MM.1S (cell line): ENCODE data around the gene INPP4B.

ENCODE experiments used
- DNase-seq: peaks from one replicate; pipeline ENCODE4 v3.0.0-alpha.2; 2015
- H2AFZ ChIP-seq: fragments of 300-600 bp; sonication (generic); 2 replicates; pipeline ENCODE4 v1.6.0; 2016; ENCODE audit warnings: antibody characterized with exemption, low read length
- H3F3A ChIP-seq: fragments of 300-600 bp; sonication (generic); 2 replicates; pipeline ENCODE4 v1.6.1; 2016; ENCODE audit warnings: mild to moderate bottlenecking, antibody characterized with exemption, low read length, moderate library complexity, mixed read lengths; ENCODE audit not compliant: insufficient read depth
- H3K27ac ChIP-seq: fragments of 300-600 bp; sonication (generic); 2 replicates; pipeline ENCODE4 v1.5.1; 2016; ENCODE audit warnings: mild to moderate bottlenecking, low read length
- H3K27me3 ChIP-seq: fragments of 300-600 bp; sonication (generic); replicated peaks from 2 replicates; pipeline ENCODE4 v1.6.0; 2016; ENCODE audit warnings: low read length; ENCODE audit not compliant: insufficient read depth
- H3K36me3 ChIP-seq: fragments of 300-600 bp; sonication (generic); replicated peaks from 2 replicates; pipeline ENCODE4 v1.6.1; 2016; ENCODE audit warnings: mild to moderate bottlenecking, low read length, mixed read lengths; ENCODE audit not compliant: insufficient read depth
- H3K4me1 ChIP-seq: fragments of 300-600 bp; sonication (generic); 2 replicates; pipeline ENCODE4 v1.6.1; 2016; ENCODE audit warnings: low read length, mixed read lengths
- H3K4me2 ChIP-seq: fragments of 300-600 bp; sonication (generic); 2 replicates; pipeline ENCODE4 v1.6.0; 2016; ENCODE audit warnings: low read depth, low read length
- H3K4me3 ChIP-seq: fragments of 300-600 bp; sonication (generic); 2 replicates; pipeline ENCODE4 v1.5.1; 2016; ENCODE audit warnings: low read length, mixed read lengths
- H3K79me2 ChIP-seq: fragments of 300-600 bp; sonication (generic); 2 replicates; pipeline ENCODE4 v1.6.1; 2016; ENCODE audit warnings: mixed run types, low read length, mixed read lengths
- H3K9ac ChIP-seq: fragments of 300-600 bp; sonication (generic); 2 replicates; pipeline ENCODE4 v1.6.1; 2016; ENCODE audit warnings: low read length, mixed read lengths
- H3K9me2 ChIP-seq: fragments of 300-600 bp; sonication (generic); replicated peaks from 2 replicates; pipeline ENCODE4 v1.6.1; 2016; ENCODE audit warnings: mild to moderate bottlenecking, low read length, mixed read lengths; ENCODE audit not compliant: insufficient read depth
- H3K9me3 ChIP-seq: fragments of 300-600 bp; sonication (generic); replicated peaks from 2 replicates; pipeline ENCODE4 v1.6.1; 2016; ENCODE audit warnings: mild to moderate bottlenecking, low read length, mixed read lengths; ENCODE audit not compliant: insufficient read depth
- H4K20me1 ChIP-seq: fragments of 300-600 bp; sonication (generic); 2 replicates; pipeline ENCODE4 v1.6.1; 2016; ENCODE audit warnings: mild to moderate bottlenecking, low read length, moderate library complexity, mixed read lengths; ENCODE audit not compliant: insufficient read depth
- EZH2 ChIP-seq: fragments of 300-600 bp; sonication (generic); optimal IDR thresholded peaks from 2 replicates; pipeline ENCODE3; 2017; ENCODE audit warnings: low read depth, mild to moderate bottlenecking, antibody characterized with exemption, low read length, mixed read lengths
- EZH2phosphoT487 ChIP-seq: fragments of 300-600 bp; sonication (generic); IDR thresholded peaks from 2 replicates; pipeline ENCODE4 v1.6.1; 2018; ENCODE audit warnings: antibody characterized with exemption, low read length
- TF ChIP-seq, protein P1 (sequence below): fragments of 300-600 bp; sonication (generic); IDR thresholded peaks from 2 replicates; pipeline ENCODE4 v1.5.1; 2016; ENCODE audit warnings: antibody characterized with exemption, low read length, mixed read lengths

Gene INPP4B

DNA sequence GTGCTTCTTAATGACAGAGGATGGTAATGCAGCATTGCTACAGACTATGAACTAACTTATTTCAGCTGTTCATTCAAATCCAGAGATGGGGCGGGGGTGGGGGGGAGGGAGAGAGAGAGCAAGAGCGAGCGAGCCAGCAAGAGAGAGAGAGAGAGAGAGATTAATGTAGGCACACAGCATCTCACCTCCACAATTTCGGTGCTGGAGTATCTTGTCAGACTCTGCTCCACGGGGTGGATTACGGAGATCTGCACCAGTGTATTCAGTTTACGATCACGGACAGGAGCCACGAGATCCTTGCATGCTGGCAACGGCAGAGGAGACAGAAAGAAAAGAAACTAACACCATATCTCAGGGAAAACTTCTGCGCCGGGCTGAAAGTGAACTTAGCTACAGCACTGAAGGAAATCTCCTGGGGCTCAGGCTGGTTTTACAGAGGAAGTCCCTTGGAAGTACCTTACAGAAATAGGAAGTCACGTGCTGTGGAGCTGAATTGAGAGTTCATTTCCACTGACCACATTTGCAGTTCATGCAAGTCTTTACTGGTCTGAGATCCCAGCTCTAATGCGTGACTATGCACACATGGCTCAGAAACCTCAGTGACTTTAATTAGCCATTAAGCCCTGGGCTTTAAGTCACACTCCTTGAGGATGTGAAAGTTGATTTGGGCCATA is 440.9 kb downstream of the INPP4B start:
- Histone ChIP-seq H3K36me3 (no peaks in the 10 kb centered on the region), H3K79me2 (no peaks in the 10 kb centered on the region), H4K20me1 (no peaks in the 10 kb centered on the region), H3F3A (no peaks in the 10 kb centered on the region), H2AFZ (no peak overlapping the region), H3K4me3 (peak overlapping the region; percentile 19; the same call in 1 of the 2 replicates), H3K9ac (no peak overlapping the region), H3K9me3 (no peaks in the 10 kb centered on the region), H3K4me1 (peaks cover 11% of the 10 kb centered on the region; the same call in 1 of the 2 replicates), H3K9me2 (no peaks in the 10 kb centered on the region), H3K4me2 (peak overlapping the region; percentile 33; the same call in 1 of the 2 replicates), H3K27me3 (0 out of 2 replicates have a peak, but pooled peaks cover 5% of the 10 kb centered on the region), H3K27ac (no peak overlapping the region)
- DNase-seq = peak; percentile 23
- TF ChIP-seq EZH2 (no peak), EZH2phosphoT487 (no peak)
- TF ChIP-seq, protein P1, sequence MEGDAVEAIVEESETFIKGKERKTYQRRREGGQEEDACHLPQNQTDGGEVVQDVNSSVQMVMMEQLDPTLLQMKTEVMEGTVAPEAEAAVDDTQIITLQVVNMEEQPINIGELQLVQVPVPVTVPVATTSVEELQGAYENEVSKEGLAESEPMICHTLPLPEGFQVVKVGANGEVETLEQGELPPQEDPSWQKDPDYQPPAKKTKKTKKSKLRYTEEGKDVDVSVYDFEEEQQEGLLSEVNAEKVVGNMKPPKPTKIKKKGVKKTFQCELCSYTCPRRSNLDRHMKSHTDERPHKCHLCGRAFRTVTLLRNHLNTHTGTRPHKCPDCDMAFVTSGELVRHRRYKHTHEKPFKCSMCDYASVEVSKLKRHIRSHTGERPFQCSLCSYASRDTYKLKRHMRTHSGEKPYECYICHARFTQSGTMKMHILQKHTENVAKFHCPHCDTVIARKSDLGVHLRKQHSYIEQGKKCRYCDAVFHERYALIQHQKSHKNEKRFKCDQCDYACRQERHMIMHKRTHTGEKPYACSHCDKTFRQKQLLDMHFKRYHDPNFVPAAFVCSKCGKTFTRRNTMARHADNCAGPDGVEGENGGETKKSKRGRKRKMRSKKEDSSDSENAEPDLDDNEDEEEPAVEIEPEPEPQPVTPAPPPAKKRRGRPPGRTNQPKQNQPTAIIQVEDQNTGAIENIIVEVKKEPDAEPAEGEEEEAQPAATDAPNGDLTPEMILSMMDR = no peak

DNA sequence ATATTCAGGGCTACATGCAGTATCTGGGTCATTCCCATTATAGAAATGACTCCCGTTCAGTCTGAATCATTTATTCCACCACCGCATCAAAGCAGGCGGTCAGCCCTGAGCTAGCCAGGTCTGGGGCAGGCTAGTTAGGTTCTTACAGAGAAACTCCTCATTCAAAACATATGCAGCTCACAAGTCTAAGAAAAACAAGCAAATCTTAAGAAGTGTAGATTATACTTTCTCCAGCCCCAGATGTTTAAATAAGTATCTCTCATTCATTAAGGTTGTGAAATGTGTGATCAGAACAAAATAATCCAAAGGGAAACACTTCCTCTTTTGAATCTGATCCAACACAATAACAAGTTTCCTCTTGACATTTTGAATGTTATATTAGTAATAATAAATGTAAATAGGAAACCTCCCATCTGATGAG is 441.9 kb downstream of the INPP4B start:
- Histone ChIP-seq H3K36me3 (no peaks in the 10 kb centered on the region), H4K20me1 (no peaks in the 10 kb centered on the region), H3K9ac (no peak overlapping the region), H3K79me2 (no peaks in the 10 kb centered on the region), H2AFZ (no peak overlapping the region), H3K4me1 (peaks cover 11% of the 10 kb centered on the region; the same call in 1 of the 2 replicates), H3K27me3 (0 out of 2 replicates have a peak, but pooled peaks cover 5% of the 10 kb centered on the region), H3K4me2 (no peak overlapping the region), H3K4me3 (no peak overlapping the region), H3K27ac (no peak overlapping the region), H3F3A (no peaks in the 10 kb centered on the region), H3K9me3 (no peaks in the 10 kb centered on the region), H3K9me2 (no peaks in the 10 kb centered on the region)
- no peak for DNase-seq
- TF ChIP-seq, protein P1 = no peak
- no peak for TF ChIP-seq EZH2

DNA sequence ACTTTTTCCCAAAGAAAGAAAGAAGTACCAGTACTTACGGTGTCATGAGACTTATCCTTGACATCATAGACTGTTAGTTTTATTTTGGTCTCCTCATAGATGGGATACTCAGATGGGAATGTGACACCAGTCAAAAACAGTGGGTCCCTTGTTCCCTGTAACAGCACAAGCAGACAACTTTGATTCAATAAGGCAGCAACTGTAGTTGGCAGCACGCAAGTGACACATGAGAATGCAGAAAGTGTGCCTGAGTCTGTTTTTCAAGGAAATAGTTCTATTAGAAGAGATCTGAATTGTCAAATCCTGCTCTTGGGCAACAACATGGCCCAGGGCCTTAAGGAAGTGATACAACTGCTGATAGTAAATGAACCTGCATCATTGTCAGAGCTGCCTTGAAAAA is 443.2 kb downstream of the INPP4B start:
- Histone ChIP-seq H3K9me2 (no peaks in the 10 kb centered on the region), H2AFZ (no peak overlapping the region), H3K36me3 (no peaks in the 10 kb centered on the region), H3K9ac (no peak overlapping the region), H4K20me1 (no peaks in the 10 kb centered on the region), H3K4me2 (no peak overlapping the region), H3K4me1 (peaks cover 11% of the 10 kb centered on the region; the same call in 1 of the 2 replicates), H3K9me3 (no peaks in the 10 kb centered on the region), H3F3A (no peaks in the 10 kb centered on the region), H3K27me3 (0 out of 2 replicates have a peak, but pooled peaks cover 5% of the 10 kb centered on the region), H3K4me3 (no peak overlapping the region), H3K79me2 (no peaks in the 10 kb centered on the region), H3K27ac (no peak overlapping the region)
- no peak for TF ChIP-seq EZH2
- TF ChIP-seq, protein P1 = no peak
- TF ChIP-seq EZH2phosphoT487 = no peak
- no peak for DNase-seq
